Muscle of arm (tissue), 12 donors: ENCODE measurements around the gene TMEM163. TPM values are rescaled to one million over a fixed set of nuclear protein-coding genes. Genes with fewer than 3 reads are reported as not detected.
"Not testable (repeated sequence)": the region's sequence is repeated elsewhere in the genome, so short reads cannot be mapped to it uniquely, and the experiment has no call there.

ENCODE experiments used
- DNase-seq: peaks from one replicate; pipeline ENCODE4 v3.0.0-alpha.2; 2013
- polyA plus RNA-seq, 12 donors: library from polyadenylated mRNA; unstranded; fragments of 120-200 nt; gene quantifications; one replicate each; pipeline ENCODE4 v1.2.1, GENCODE V29; 2013; ENCODE audit not compliant: insufficient read length in 12 of 12

TMEM163 gene
- polyA plus RNA-seq, 12 donors: 0.64 to 2.6 (median 1.3) TPM; not detected in 2

DNA sequence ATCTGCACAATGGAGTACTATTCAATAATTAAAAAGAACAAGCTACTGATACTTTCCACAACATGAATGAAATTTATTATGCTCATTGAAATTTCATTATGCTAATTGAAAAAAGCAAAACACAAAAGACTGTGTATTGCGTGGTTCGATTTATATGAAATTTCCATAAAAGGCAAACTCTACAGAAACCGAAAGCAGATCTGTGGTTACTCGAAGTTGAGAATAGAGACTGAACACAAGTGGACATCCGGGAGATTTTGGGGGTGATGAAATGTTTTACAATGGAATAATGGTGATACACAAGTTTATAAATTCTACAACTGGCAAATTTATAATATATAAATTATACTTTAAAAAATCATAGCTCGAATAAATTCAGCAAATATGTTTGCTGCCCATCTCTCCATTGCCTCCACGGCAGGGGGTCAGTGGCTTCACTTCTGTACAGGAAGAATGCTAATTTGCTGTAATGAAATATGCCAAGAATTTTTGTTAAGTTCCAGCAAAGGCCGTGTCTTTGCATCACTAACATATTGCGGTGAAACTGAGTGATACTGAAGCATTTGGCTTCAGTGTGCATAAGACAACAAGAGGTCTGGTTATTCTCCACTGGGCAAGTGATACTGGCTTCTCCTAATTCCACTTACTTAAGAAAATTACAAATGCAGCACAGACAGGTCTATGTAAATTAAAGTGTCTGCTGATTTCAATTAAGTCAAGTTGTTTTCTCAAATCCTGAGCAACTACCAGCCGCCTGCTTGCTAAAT is 96.7 kb downstream of the TMEM163 start:
- DNase-seq: no peak

DNA sequence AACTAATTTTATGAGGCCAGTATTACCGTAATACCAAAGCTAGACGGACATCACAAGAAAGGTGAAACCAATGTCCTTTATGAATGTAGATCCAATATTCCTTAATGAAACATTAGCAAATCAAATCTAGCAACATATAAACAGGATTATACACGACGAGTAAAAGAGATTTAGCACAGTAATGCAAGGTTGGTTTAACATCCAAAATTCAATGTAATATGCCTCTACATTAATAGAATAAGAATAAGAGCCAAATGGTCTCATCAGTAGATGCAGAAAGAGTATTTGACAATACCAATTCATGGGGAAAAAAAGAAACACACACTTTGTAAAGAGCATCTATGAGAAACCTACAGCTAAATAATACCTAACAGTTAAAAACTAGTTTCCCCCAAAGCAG is 99.5 kb downstream of the TMEM163 start:
- no peak for DNase-seq

DNA sequence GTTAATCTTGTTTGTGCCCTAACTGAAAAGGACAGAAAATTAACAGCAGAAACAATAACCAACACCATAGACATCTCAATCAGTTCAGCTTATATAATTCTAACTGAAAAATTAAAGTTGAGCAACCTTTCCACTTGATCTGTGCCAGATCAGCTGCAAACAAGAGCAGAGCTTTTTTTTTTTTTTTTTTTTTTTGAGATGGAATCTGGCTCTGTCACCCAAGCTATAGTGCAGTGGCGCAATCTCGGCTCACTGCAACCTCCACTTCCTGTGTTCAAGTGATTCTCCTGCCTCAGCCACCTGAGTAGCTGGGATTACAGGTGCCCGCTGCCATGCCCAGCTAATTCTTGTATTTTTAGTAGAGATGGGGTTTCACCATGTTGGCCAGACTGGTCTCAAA is 103.3 kb downstream of the TMEM163 start:
- not testable (repeated sequence) for DNase-seq

DNA sequence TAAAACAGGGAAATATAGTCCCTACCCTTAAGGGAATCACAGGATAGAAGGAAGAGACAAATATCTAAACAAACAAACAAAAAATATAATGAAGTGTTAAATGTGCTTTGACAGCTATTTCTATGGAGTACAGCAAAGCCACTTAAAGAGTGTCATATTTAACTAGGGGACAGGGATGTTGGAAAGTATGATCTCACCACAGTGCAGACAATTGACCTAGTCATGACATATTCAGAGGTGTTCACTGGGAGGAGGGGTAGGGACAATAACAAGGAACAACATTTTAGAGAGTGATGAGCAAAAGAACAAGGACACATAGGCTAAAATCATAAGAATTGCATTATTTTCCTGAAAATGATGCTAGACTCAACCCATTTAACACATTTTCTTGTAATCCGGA is 107.5 kb downstream of the TMEM163 start:
- no peak for DNase-seq

DNA sequence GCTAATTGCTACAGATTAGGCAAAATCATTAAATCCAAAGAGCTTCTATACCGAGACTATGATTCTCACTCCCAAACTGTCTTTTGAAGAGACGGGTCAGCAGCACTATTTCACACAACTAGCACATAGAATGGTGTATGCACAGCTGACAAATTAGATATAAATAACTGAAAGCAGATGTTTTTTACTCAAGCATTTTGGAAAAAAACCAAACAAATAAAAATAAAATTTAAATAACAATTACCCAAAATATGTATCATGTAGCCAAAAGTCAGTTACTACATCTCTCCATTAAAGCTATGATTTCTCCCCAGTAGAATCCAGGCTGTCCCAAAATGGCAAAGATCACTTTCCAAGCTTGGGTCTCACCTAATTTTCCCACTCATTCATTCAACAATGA is 107.9 kb downstream of the TMEM163 start:
- DNase-seq: peak; percentile 4

GRCh38 chr2:134609924-134610513 is 108.8 kb downstream of the TMEM163 start:
- peak; percentile 15 for DNase-seq

GRCh38 chr2:134603966-134604365 is 114.8 kb downstream of the TMEM163 start:
- DNase-seq: no peak

GRCh38 chr2:134602666-134603065 is 116.1 kb downstream of the TMEM163 start:
- no peak for DNase-seq

DNA sequence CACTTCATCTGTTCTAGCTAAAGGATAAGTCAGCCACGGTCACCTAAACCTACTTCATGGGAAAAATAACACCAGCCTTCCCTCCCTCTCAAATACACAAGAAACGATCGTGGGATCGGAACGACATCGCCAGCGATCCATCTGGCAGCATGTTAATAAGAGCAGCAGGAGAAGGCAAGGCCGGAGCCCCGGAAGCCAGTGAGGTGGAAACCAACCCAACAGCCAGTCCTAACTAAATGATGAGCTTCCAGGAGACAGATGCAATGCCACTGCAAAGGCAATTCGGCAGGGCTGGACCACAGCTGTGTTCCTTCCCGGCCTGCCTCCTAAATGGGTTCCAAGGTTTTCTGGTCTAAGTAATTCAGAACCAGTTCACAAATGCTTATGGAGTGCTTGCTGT is 117.5 kb downstream of the TMEM163 start:
- DNase-seq: no peak

- DNase-seq: no peak
These were observed 118.6 kb downstream of the TMEM163 start for GRCh38 chr2:134600208-134600607.

- no peak for DNase-seq
These were observed 119.6 kb downstream of the TMEM163 start for GRCh38 chr2:134599236-134599635.

- no peak for DNase-seq
These were observed 124.4 kb downstream of the TMEM163 start for GRCh38 chr2:134594399-134594798.

- no peak for DNase-seq
These were observed 125.3 kb downstream of the TMEM163 start for GRCh38 chr2:134593519-134593918.

- DNase-seq: no peak
These were observed 126.4 kb downstream of the TMEM163 start for GRCh38 chr2:134592377-134592776.

- DNase-seq: no peak
These were observed 127.3 kb downstream of the TMEM163 start for GRCh38 chr2:134591526-134591925.

- no peak for DNase-seq
These were observed 128.1 kb downstream of the TMEM163 start for GRCh38 chr2:134590679-134591078.

GRCh38 chr2:134589171-134590083 is 129.4 kb downstream of the TMEM163 start:
- not testable (repeated sequence) for DNase-seq

DNA sequence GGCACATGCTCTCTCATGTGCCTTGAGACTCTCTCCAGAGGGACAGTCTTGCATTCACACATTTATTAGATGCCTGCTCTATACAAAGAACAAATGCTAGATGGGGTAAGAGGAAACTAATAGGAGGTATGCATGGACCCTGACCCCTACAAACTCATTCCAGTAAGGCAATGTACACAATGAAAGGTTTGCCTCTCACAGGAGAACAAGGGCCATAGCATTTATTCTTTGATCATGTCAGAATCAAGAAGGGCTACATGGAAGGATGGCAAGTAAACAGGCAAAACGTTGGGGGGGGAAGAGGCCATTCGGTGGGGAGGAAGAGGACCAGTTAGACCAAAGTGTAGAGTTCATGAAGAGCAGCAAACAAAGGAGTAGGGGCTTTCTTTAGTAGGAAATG is 130.2 kb downstream of the TMEM163 start:
- no peak for DNase-seq

- no peak for DNase-seq
These were observed 132.4 kb downstream of the TMEM163 start for GRCh38 chr2:134586326-134586965.

DNA sequence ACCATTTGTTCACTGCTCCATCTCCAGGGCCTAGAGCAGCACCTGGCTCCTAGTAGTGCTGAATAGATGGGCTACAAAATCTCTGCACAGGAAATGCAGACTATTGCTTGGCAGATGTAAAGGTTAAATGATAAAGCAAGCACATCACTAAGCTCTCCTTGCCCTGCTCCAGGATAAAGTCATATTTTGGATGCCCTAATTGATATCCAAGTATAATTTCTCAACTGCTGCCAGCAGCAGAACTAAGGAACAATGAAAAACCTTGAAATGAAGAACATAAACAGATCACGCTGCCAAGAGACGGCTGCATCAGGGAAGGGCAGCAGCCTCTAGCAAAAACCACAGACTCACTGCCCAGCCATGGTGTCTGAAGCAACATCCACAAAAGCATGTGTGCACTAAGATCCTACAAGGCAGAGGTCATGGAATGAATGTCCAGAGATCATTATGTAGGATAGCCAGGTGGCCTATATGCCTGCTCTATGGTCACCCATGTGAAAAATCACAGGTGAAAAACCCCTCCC is 134.7 kb downstream of the TMEM163 start:
- no peak for DNase-seq

DNA sequence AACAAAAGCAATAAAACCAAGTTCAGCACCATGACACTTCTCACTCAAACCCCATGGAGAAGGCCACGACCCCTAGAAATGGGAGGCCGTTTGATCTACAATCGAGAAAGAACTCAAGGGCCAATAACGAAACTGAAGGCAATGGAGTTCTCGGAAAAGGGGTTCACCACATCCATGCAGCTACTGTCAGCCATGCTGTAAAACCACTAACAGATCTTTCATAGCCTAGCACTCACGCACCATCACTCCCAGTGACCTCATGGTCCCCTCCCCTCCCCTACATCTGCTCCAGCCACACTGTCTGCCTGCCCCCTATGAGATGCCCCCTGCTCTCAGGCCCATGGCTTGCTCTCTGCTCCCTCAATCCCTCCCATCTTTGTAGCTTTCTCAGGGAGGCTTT is 135.3 kb downstream of the TMEM163 start:
- no peak for DNase-seq

GRCh38 chr2:134582547-134582899 is 136.3 kb downstream of the TMEM163 start:
- DNase-seq: no peak
